ENCODE results near the gene NTHL1. TPM values are rescaled to one million over a fixed set of nuclear protein-coding genes. Genes with fewer than 3 reads are reported as not detected.

NTHL1 gene
- total and polyA plus RNA-seq, 9 of the 15 experiments (the other 6 are each of a cell fraction or from before 2014, with no cell fraction given) = 1.1 to 58.8 (median 17.6) TPM

DNA sequence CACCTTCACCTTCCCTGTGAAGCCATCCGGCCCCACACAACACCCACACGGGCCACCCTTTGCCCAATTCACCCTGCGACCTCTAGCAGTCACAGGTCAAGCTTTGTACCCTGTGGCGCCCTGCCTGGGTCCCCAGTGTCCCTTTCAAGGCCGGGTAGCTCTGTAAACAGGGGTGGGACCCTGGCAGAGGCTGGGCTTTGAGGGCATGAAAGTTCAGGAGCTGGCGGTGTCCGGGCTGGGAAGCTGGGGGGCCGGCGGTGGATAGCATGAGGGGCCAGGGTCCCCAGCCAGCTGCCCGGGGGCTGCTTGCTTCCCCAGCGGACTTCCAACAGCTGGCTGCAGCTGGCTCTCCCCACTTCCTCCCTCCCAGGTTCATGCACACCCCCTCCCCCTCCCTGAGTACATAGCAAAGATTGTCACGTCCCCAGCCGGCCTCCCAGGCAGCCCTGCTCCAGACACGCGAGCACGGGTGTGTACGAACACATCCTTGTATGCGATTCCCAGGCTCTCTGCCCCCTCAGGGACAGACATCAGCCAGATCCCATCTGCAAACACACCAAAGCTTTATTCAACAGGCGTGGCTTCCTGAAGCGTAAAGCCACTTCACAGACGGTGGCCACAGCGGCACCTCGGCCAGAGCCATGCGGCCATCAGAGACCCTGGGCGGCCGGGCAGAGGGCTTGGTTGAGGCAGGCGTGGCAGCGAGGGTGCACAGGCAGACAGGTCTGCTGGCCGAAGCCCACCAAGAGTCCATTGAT is 8.2 kb downstream of the NTHL1 start:
- Histone ChIP-seq H3K79me2 (ENCODE audit: control insufficient read depth, insufficient read depth, low read length) (peaks cover 4% of the 10 kb centered on the region; the same call in 1 of the 3 replicates), H3K27ac (ENCODE audit: extremely low read depth, low read depth, low read length) (no peak overlapping the region), H3K9me1 (ENCODE audit: control insufficient read depth, insufficient read depth, low read length) (no peaks in the 10 kb centered on the region), H3K4me2 (ENCODE audit: insufficient read depth, low read length) (no peak overlapping the region), H3K4me3 (no peak overlapping the region), H3K9me3 (replicated peaks; ENCODE audit: control insufficient read depth, insufficient read depth, low read depth, low read length) (no peaks in the 10 kb centered on the region), H3K27me3 (ENCODE audit: control insufficient read depth in 2 of 2, insufficient read depth in 2 of 2, low read length in 2 of 2) (no peaks in the 10 kb centered on the region), H4K20me1 (replicated peaks; ENCODE audit: control insufficient read depth, insufficient read depth, low read length) (no peaks in the 10 kb centered on the region), H3K4me1 (replicated peaks in 1 of 2; ENCODE audit: control insufficient read depth in 2 of 2, insufficient read depth in 2 of 2, low read length in 2 of 2) (peaks cover 5 to 95% of the 10 kb centered on the region in 2 experiments; a peak in 3 of 5 replicates), H2AFZ (ENCODE audit: low read depth, low read length) (no peak overlapping the region), H3K9ac (ENCODE audit: insufficient read depth in 1 of 2, low read depth in 2 of 2, low read length in 2 of 2) (peak overlapping the region in 1 of 2 experiments; percentile 81; a peak in 2 of 4 replicates), H3K36me3 (ENCODE audit: control insufficient read depth, insufficient read depth, low read length) (peaks cover 25% of the 10 kb centered on the region; the same call in 1 of the 3 replicates)
- DNase-seq (ENCODE audit: extremely low read depth in 1 of 4, low spot score in 3 of 4) (peak in 2 of 4 experiments; percentile 36 to 41), FAIRE-seq (no peak), ATAC-seq (peak; percentile 38)
- ChIA-PET POLR2A (interaction anchor here (0.6 to 1.6 kb wide), 4 partner anchors 9 to 429 kb away, joined by 3 to 4 read pairs (median 3); partner anchors contain the start of genes RPS2 and TSC2), CTCF (ENCODE audit: low intra/inter-chr PET ratio) (no interaction called here)
- 68% methylated on average over 26 of the region's 29 CpGs for WGBS (ENCODE audit: insufficient coverage, low coverage, missing lambda C conversion rate)
- in situ Hi-C loops (cut with MboI) = no loop called here
- no TSS peak for BruUV-seq (replicated peaks)
- intact Hi-C loops (cut with micrococcal nuclease) = no loop called here
- TF ChIP-seq, protein P1, sequence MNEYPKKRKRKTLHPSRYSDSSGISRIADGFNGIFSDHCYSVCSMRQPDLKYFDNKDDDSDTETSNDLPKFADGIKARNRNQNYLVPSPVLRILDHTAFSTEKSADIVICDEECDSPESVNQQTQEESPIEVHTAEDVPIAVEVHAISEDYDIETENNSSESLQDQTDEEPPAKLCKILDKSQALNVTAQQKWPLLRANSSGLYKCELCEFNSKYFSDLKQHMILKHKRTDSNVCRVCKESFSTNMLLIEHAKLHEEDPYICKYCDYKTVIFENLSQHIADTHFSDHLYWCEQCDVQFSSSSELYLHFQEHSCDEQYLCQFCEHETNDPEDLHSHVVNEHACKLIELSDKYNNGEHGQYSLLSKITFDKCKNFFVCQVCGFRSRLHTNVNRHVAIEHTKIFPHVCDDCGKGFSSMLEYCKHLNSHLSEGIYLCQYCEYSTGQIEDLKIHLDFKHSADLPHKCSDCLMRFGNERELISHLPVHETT (CRISPR knock-in tag; conservative IDR thresholded peaks at IDR 0.05 in 1 of 2, IDR thresholded peaks at IDR 0.05 in 1 of 2) = no peak
- no peak for TF ChIP-seq ZNF717 (CRISPR knock-in tag; IDR thresholded peaks at IDR 0.05)
- no peak for TF ChIP-seq KAT8 (IDR thresholded peaks at IDR 0.05; ENCODE audit: low read depth)
- TF ChIP-seq DACH1 (IDR thresholded peaks at IDR 0.05; ENCODE audit: partially characterized antibody) = no peak
- TF ChIP-seq, protein P2, sequence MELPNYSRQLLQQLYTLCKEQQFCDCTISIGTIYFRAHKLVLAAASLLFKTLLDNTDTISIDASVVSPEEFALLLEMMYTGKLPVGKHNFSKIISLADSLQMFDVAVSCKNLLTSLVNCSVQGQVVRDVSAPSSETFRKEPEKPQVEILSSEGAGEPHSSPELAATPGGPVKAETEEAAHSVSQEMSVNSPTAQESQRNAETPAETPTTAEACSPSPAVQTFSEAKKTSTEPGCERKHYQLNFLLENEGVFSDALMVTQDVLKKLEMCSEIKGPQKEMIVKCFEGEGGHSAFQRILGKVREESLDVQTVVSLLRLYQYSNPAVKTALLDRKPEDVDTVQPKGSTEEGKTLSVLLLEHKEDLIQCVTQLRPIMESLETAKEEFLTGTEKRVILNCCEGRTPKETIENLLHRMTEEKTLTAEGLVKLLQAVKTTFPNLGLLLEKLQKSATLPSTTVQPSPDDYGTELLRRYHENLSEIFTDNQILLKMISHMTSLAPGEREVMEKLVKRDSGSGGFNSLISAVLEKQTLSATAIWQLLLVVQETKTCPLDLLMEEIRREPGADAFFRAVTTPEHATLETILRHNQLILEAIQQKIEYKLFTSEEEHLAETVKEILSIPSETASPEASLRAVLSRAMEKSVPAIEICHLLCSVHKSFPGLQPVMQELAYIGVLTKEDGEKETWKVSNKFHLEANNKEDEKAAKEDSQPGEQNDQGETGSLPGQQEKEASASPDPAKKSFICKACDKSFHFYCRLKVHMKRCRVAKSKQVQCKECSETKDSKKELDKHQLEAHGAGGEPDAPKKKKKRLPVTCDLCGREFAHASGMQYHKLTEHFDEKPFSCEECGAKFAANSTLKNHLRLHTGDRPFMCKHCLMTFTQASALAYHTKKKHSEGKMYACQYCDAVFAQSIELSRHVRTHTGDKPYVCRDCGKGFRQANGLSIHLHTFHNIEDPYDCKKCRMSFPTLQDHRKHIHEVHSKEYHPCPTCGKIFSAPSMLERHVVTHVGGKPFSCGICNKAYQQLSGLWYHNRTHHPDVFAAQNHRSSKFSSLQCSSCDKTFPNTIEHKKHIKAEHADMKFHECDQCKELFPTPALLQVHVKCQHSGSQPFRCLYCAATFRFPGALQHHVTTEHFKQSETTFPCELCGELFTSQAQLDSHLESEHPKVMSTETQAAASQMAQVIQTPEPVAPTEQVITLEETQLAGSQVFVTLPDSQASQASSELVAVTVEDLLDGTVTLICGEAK (IDR thresholded peaks at IDR 0.05) = no peak
- TF ChIP-seq, protein P2 (CRISPR knock-in tag; IDR thresholded peaks at IDR 0.05) = 0 out of 2 replicates have a peak, but pooled peaks have one; percentile 18
- TF ChIP-seq HDAC2 (IDR thresholded peaks at IDR 0.05) = no peak
- TF ChIP-seq, protein P3, sequence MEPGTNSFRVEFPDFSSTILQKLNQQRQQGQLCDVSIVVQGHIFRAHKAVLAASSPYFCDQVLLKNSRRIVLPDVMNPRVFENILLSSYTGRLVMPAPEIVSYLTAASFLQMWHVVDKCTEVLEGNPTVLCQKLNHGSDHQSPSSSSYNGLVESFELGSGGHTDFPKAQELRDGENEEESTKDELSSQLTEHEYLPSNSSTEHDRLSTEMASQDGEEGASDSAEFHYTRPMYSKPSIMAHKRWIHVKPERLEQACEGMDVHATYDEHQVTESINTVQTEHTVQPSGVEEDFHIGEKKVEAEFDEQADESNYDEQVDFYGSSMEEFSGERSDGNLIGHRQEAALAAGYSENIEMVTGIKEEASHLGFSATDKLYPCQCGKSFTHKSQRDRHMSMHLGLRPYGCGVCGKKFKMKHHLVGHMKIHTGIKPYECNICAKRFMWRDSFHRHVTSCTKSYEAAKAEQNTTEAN (CRISPR knock-in tag; IDR thresholded peaks at IDR 0.05) = no peak
- no peak for TF ChIP-seq ZNF764 (CRISPR knock-in tag; IDR thresholded peaks at IDR 0.05; ENCODE audit: low read depth)

Measured in K562 (cell line).